ENCODE measurements around the gene RBM20. TPM values are rescaled to one million over a fixed set of nuclear protein-coding genes. Genes with fewer than 3 reads are reported as not detected.
A peak's percentile ranks its signal among the peaks of the same experiment; 100 is the strongest.
"Not testable (repeated sequence)": the region's sequence is repeated elsewhere in the genome, so short reads cannot be mapped to it uniquely, and the experiment has no call there.

The RBM20 gene
- total RNA-seq, 1 donor from 2014 or later, result 0.58 TPM

DNA sequence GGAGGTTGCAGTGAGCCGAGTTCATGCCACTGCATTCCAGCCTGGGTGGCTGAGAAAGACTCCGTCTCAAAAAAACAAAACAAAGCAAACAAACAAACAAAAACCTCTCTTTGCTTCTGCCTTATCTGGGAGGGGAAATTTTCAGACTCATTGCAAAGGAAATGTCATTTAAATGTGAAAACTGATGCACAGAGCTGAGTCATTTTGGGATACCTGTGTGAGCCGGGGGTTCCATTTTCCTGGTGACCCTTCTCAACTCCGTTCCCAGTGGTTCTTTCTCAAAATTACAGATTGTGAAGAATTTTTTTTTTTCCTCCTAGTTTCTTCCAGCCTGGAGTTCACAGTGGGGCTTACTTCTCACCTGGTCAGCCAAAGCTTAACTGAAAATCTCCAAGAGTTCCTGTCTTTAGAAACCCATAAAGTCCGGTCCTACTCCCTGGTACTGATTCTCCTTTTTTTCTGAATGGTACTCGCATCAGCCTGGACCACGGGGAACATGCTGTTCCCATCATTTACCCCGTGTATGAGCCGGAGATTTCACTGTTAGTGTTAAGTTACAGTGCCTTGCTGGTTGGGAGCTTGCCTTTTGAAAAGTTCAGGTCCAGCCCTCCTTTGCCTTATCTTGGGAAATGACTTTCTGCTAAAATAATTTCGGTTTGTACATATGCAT lies 56.9 kb downstream of the RBM20 start:
- DNase-seq (ENCODE audit: low read depth, low spot score), result no peak
- TF ChIP-seq, protein P1, sequence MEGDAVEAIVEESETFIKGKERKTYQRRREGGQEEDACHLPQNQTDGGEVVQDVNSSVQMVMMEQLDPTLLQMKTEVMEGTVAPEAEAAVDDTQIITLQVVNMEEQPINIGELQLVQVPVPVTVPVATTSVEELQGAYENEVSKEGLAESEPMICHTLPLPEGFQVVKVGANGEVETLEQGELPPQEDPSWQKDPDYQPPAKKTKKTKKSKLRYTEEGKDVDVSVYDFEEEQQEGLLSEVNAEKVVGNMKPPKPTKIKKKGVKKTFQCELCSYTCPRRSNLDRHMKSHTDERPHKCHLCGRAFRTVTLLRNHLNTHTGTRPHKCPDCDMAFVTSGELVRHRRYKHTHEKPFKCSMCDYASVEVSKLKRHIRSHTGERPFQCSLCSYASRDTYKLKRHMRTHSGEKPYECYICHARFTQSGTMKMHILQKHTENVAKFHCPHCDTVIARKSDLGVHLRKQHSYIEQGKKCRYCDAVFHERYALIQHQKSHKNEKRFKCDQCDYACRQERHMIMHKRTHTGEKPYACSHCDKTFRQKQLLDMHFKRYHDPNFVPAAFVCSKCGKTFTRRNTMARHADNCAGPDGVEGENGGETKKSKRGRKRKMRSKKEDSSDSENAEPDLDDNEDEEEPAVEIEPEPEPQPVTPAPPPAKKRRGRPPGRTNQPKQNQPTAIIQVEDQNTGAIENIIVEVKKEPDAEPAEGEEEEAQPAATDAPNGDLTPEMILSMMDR (conservative IDR thresholded peaks at IDR 0.05), result no peak
- Mint-ChIP-seq H3K27ac (ENCODE audit: unreplicated experiment) (no peak overlapping the region), H3K36me3 (ENCODE audit: low read depth) (no peaks in the 10 kb centered on the region), H3K4me1 (peaks cover under 1% of the 10 kb centered on the region), H3K4me3 (no peak overlapping the region), H3K9me3 (no peaks in the 10 kb centered on the region), H3K27me3 (ENCODE audit: low read depth) (no peaks in the 10 kb centered on the region)

DNA sequence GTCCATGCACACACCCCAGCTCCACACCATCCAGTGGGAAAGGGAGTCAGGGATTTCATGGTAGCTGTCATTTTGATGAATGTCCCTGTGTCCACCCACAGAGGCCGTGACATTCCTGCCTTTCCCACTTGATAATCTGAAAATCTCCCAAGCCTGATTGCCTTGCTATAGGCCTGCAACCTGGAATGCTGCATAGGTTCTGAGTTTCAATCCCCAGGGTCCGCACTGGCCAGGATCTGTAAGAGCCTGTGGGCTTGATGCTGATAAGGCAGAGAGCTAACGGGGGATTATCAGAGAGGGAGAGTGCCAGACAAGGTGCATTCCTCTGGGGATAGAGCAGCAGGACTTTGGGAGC lies 57.5 kb downstream of the RBM20 start:
- TF ChIP-seq, protein P1 (conservative IDR thresholded peaks at IDR 0.05), result no peak
- Mint-ChIP-seq H3K4me1 (peaks cover 6% of the 10 kb centered on the region), H3K36me3 (ENCODE audit: low read depth) (no peaks in the 10 kb centered on the region), H3K4me3 (no peak overlapping the region), H3K9me3 (no peaks in the 10 kb centered on the region), H3K27me3 (ENCODE audit: low read depth) (no peaks in the 10 kb centered on the region), H3K27ac (ENCODE audit: unreplicated experiment) (no peak overlapping the region)
- no peak for DNase-seq (ENCODE audit: low read depth, low spot score)

DNA sequence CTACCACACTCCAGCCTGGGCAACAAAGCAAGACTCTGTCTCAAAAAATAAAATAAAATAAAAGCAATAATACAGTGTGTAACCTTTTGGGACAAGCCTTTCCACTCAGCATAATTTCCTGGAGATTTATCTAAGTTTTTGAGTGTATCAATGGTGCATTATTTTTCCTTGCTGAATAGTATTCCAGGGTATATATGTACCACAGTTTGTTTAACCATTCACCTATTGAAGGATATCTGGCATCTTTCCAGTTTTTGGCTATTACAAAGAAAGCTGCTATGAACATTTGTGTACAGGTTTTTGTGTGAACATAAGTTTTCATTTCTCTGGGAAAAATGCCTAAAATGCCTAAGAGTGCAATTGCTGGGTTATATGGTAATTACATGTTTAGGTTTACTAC lies 59.9 kb downstream of the RBM20 start:
- Mint-ChIP-seq H3K27ac (ENCODE audit: unreplicated experiment) (no peak overlapping the region), H3K4me3 (no peak overlapping the region), H3K9me3 (no peaks in the 10 kb centered on the region), H3K36me3 (ENCODE audit: low read depth) (no peaks in the 10 kb centered on the region), H3K4me1 (peaks cover 20% of the 10 kb centered on the region), H3K27me3 (ENCODE audit: low read depth) (peaks cover 5% of the 10 kb centered on the region)
- DNase-seq (ENCODE audit: low read depth, low spot score), result no peak
- TF ChIP-seq, protein P1 (conservative IDR thresholded peaks at IDR 0.05), result no peak

DNA sequence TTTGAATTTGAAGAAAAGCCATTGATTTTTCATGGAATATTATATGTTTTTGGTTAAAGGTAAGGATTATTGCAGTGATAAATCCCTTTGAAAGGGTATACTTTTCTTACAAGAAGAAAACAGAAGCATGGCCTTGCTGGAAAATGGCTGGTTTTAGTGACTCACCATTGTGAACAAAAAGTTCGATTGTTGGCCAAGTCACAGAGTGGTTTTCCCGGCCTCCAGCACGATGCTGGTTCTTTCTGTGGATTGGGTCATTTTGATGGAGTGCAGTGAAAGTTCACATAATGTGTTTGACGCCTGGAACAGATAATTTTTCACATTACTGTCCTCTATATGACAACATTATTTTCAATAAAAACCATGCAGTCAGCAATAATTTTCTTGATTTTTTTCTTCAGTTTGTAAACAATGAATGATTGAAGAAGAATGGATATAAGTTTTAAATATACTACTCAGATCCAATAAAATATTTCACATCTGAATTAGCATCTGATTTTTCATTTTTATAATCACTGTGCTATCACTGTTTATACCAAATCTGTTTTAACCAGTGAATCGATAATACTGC lies 60.9 kb downstream of the RBM20 start:
- no peaks in the 10 kb centered on the region for H3K36me3 Mint-ChIP-seq (ENCODE audit: low read depth)
- H3K4me3 Mint-ChIP-seq, result no peak overlapping the region
- peaks cover 22% of the 10 kb centered on the region for H3K4me1 Mint-ChIP-seq
- TF ChIP-seq, protein P1 (conservative IDR thresholded peaks at IDR 0.05), result no peak
- H3K9me3 Mint-ChIP-seq, result no peaks in the 10 kb centered on the region
- H3K27me3 Mint-ChIP-seq (ENCODE audit: low read depth), result peaks cover 6% of the 10 kb centered on the region
- no peak overlapping the region for H3K27ac Mint-ChIP-seq (ENCODE audit: unreplicated experiment)
- DNase-seq (ENCODE audit: low read depth, low spot score), result no peak

DNA sequence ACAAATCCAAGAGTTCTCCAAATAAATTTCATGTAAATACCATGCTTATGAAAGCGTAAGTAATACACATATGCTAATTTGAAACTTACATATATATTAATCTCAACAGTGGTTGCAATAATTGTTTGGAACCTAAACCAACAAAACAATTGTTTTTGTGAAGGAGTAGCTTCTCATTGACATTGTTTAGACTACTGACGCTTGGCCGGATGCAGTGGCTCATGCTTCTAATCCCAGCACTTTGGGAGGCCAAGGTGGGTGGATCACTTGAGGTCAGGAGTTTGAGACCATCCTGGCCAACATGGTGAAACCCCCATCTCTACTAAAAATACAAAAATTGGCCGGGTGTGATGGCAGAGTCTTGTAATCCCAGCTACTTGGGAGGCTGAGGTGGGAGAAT lies 61.5 kb downstream of the RBM20 start:
- H3K36me3 Mint-ChIP-seq (ENCODE audit: low read depth); H3K27me3 Mint-ChIP-seq (ENCODE audit: low read depth); H3K9me3 Mint-ChIP-seq; H3K27ac Mint-ChIP-seq (ENCODE audit: unreplicated experiment); DNase-seq (ENCODE audit: low read depth, low spot score); H3K4me3 Mint-ChIP-seq: not testable (repeated sequence)
- H3K4me1 Mint-ChIP-seq, result peaks cover 22% of the 10 kb centered on the region

DNA sequence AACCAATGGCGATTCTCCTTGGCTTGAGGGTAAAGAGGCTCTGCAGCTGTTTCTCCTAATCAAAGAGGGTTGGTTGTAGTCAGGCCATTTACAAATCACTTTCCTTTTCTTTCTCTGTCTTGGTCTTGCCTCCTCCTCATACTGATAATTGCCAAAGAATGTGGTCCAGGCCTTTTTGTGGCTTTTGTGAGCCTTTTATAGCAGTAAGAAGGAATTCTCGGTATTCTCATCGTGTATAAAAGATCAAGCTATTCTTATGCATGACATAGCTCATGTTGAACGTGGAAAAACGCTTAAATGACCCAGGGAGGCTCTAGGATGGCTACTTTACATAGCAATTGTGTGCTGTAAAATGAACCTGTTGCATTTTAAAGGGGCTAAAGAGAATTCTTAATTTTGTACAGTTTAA lies 62.6 kb downstream of the RBM20 start:
- H3K4me1 Mint-ChIP-seq, result peaks cover 22% of the 10 kb centered on the region
- H3K4me3 Mint-ChIP-seq, result peak overlapping the region; percentile 4
- H3K9me3 Mint-ChIP-seq, result no peaks in the 10 kb centered on the region
- H3K27ac Mint-ChIP-seq (ENCODE audit: unreplicated experiment), result peak overlapping the region; percentile 92
- H3K27me3 Mint-ChIP-seq (ENCODE audit: low read depth), result peaks cover 6% of the 10 kb centered on the region
- TF ChIP-seq, protein P1 (conservative IDR thresholded peaks at IDR 0.05), result no peak
- no peak for DNase-seq (ENCODE audit: low read depth, low spot score)
- H3K36me3 Mint-ChIP-seq (ENCODE audit: low read depth), result no peaks in the 10 kb centered on the region
